Measurements from ENCODE around the gene HNRNPU.

HNRNPU gene

GRCh38 chr1:244901400-244902015, 37.2 kb upstream of the HNRNPU start:
- TF ChIP-seq CTCF (IDR thresholded peaks at IDR 0.05; ENCODE audit: low read length) (no peak), EZH2 (IDR thresholded peaks at IDR 0.05; ENCODE audit: borderline replicate concordance, low read length) (no peak)
- no peak overlapping the region for H2AFZ ChIP-seq (ENCODE audit: low read length)
- H3K9ac ChIP-seq (ENCODE audit: low read length), result no peak overlapping the region
- H3F3A ChIP-seq (ENCODE audit: insufficient read depth, low read length), result no peaks in the 10 kb centered on the region
- no peaks in the 10 kb centered on the region for H3K9me2 ChIP-seq (ENCODE audit: low read depth, low read length)
- no peaks in the 10 kb centered on the region for H3K27me3 ChIP-seq (ENCODE audit: insufficient read depth, low read length)
- no peaks in the 10 kb centered on the region for H3K36me3 ChIP-seq (ENCODE audit: insufficient read depth, low read length)
- H3K79me2 ChIP-seq (ENCODE audit: insufficient read depth, low read length), result no peaks in the 10 kb centered on the region
- no peaks in the 10 kb centered on the region for H4K20me1 ChIP-seq (ENCODE audit: insufficient read depth, low read length)
- no peak overlapping the region for H3K4me3 ChIP-seq (ENCODE audit: low read depth, low read length, poor library complexity, severe bottlenecking)
- no peaks in the 10 kb centered on the region for H3K9me3 ChIP-seq (ENCODE audit: low read length)
- H3K4me2 ChIP-seq (ENCODE audit: low read length), result no peak overlapping the region
- no peak overlapping the region for H3K27ac ChIP-seq (ENCODE audit: low read depth, low read length, poor library complexity, severe bottlenecking)
- H3K4me1 ChIP-seq (ENCODE audit: insufficient read depth, low read length, severe bottlenecking), result no peaks in the 10 kb centered on the region

DNA sequence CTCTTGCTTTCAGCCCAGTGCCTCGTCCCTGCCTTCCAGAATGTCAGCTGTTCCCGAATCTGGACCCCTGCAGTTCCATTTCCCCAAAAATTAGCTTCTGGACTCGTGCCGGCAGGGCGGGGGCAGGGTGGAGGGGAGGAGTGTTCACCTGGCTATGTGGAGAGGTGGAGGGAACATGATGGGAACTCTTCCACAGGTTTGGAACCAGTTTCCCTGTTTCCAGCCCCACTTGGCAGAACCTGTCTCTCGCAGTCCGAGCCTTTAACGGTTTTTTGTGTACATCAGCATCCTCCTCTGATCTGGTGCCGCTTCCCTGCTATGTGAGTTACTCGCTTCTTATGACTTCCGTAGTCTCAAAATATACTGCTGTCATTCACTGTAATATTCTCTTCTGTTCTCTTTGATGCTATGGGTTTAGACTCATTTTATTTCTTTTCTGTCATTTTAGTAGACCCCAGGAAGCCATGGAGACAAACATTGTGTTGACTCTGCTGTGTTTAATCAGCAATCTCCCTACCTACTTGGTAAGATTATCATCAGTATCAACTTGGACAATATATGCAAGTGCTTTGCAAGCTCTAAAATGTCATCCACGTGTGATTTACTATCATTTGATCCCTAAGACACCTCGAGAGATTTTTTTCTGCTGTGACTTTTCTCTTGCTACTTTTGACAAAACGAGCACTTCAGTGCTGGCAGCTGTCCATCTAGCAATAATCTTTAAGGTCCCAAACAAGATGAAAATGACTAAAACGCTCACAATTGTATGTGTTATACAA, 33.3 kb upstream of the HNRNPU start:
- no peaks in the 10 kb centered on the region for H3K4me1 ChIP-seq (ENCODE audit: insufficient read depth, low read length, severe bottlenecking)
- no peaks in the 10 kb centered on the region for H3K79me2 ChIP-seq (ENCODE audit: insufficient read depth, low read length)
- H2AFZ ChIP-seq (ENCODE audit: low read length), result no peak overlapping the region
- H3K9me2 ChIP-seq (ENCODE audit: low read depth, low read length), result no peaks in the 10 kb centered on the region
- H3K9ac ChIP-seq (ENCODE audit: low read length), result no peak overlapping the region
- H3K4me2 ChIP-seq (ENCODE audit: low read length), result no peak overlapping the region
- TF ChIP-seq EZH2 (IDR thresholded peaks at IDR 0.05; ENCODE audit: borderline replicate concordance, low read length) (no peak), CTCF (IDR thresholded peaks at IDR 0.05; ENCODE audit: low read length) (no peak)
- H3F3A ChIP-seq (ENCODE audit: insufficient read depth, low read length), result no peaks in the 10 kb centered on the region
- H3K27ac ChIP-seq (ENCODE audit: low read depth, low read length, poor library complexity, severe bottlenecking), result no peak overlapping the region
- H3K4me3 ChIP-seq (ENCODE audit: low read depth, low read length, poor library complexity, severe bottlenecking), result no peak overlapping the region
- H3K9me3 ChIP-seq (ENCODE audit: low read length), result no peaks in the 10 kb centered on the region
- H4K20me1 ChIP-seq (ENCODE audit: insufficient read depth, low read length), result no peaks in the 10 kb centered on the region
- H3K36me3 ChIP-seq (ENCODE audit: insufficient read depth, low read length), result no peaks in the 10 kb centered on the region
- 0 out of 2 replicates have a peak, but pooled peaks cover 3% of the 10 kb centered on the region for H3K27me3 ChIP-seq (ENCODE audit: insufficient read depth, low read length)

DNA sequence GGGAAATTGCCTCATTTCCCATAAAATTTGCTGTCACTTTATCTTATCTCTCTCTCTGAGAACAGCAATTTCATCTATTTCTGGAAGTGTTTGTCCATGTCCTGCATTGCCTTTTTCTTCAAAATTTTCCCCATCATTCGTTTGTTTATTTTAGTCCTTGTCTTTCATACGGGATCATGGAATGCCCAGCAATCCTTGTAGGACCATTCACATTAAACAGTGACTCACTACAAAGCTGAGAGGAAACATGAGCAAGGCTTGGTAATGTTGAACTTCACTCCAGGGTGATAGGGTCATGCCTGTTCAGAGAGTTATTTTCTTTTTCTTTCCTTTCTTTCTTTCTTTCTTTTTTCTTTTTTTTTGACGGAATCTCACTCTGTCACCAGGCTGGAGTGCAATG, 32.2 kb upstream of the HNRNPU start:
- H2AFZ ChIP-seq (ENCODE audit: low read length), result no peak overlapping the region
- H3K4me2 ChIP-seq (ENCODE audit: low read length), result no peak overlapping the region
- H3F3A ChIP-seq (ENCODE audit: insufficient read depth, low read length), result no peaks in the 10 kb centered on the region
- no peak overlapping the region for H3K27ac ChIP-seq (ENCODE audit: low read depth, low read length, poor library complexity, severe bottlenecking)
- H3K4me3 ChIP-seq (ENCODE audit: low read depth, low read length, poor library complexity, severe bottlenecking), result no peak overlapping the region
- no peaks in the 10 kb centered on the region for H3K79me2 ChIP-seq (ENCODE audit: insufficient read depth, low read length)
- no peaks in the 10 kb centered on the region for H3K4me1 ChIP-seq (ENCODE audit: insufficient read depth, low read length, severe bottlenecking)
- no peaks in the 10 kb centered on the region for H4K20me1 ChIP-seq (ENCODE audit: insufficient read depth, low read length)
- H3K36me3 ChIP-seq (ENCODE audit: insufficient read depth, low read length), result no peaks in the 10 kb centered on the region
- TF ChIP-seq EZH2 (IDR thresholded peaks at IDR 0.05; ENCODE audit: borderline replicate concordance, low read length) (no peak), CTCF (IDR thresholded peaks at IDR 0.05; ENCODE audit: low read length) (no peak)
- H3K9me2 ChIP-seq (ENCODE audit: low read depth, low read length), result no peaks in the 10 kb centered on the region
- 0 out of 2 replicates have a peak, but pooled peaks cover 3% of the 10 kb centered on the region for H3K27me3 ChIP-seq (ENCODE audit: insufficient read depth, low read length)
- no peaks in the 10 kb centered on the region for H3K9me3 ChIP-seq (ENCODE audit: low read length)
- no peak overlapping the region for H3K9ac ChIP-seq (ENCODE audit: low read length)

Measured in OCI-LY1 (cell line).